GM19438 (cell line): ENCODE results near the gene PMIS2.
"Not testable (repeated sequence)": the region's sequence is repeated elsewhere in the genome, so short reads cannot be mapped to it uniquely, and the experiment has no call there.

Experiments used
- ATAC-seq: cut with Tn5 transposase; IDR thresholded peaks from one replicate; pipeline ENCODE4 v1.9.1; 2021; ENCODE audit warnings: low read depth; ENCODE audit not compliant: unreplicated experiment

The PMIS2 gene

DNA sequence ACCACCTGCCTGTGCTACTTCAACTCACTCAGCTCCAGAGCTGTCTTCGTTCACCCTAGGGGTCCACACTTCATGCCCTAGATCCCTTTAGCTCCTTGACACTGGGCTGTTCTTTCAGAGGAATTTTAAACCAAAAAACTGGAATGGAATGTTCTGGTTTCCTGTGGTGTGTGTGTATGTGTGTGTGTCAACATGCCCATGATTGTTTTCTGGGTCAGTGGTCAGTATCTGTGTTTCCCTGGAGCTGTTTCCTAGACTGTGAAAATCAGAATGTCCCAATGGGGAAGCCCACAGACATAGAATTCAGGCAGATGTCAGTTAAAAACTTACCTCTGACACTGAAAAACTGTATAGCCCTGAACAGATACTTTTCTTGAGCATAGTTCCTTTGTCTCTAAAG lies 1.3 kb downstream of the PMIS2 start:
- ATAC-seq: no peak

DNA sequence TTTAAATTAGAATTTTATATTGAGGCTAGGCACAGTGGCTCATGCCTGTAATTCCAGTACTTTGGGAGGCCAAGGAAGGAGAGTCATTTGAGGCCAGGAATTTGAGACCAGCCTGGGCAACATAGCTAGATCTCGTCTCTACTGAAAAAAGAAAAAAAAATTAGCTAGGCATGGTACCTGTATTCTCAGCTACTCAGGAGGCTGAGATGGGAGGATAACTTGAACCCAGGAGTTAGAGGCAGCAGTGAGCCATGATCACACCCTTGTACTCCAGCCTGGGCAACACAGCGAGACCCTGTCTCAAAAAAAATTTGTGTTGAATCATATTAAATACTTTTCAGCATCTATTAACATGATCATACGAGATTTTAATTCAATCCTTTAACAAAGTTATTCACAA lies 4.9 kb downstream of the PMIS2 start:
- ATAC-seq: no peak

DNA sequence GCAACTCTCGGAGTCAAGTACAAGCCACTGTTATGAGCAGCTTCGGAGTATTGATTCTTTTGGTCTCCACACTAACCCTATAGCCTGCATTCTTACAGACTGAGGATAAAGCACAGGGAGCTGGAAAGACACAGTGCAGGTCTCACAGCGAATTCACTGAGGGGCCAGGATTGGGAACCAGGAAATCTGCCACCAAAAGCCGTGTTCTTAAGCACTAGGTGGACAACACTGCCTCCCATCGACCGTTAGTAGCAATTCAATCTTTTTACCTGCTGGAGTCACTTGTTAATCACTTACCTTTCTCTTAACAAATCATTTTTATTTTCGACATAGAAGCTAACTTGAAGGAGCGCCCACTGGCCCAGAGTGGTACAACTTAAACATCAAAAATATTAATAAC lies 6.3 kb downstream of the PMIS2 start:
- ATAC-seq: no peak

DNA sequence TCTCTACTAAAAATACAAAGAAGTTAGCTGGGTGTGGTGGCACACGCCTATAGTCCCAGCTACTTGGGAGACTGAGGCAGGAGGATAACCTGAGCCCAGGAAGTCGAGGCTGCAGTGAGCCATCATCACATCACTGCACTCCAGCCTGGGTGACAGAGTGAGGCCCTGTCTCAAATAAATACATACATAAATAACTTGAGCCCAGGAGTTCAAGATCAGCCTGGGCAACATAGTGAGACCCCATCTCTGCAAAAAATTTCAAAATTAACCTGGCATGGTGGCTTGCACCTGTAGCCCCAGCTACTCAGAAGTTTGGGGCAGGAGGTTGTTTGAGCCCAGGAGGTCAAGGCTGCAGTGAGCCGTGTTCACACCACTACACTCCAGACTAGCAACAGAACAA lies 9.1 kb downstream of the PMIS2 start:
- ATAC-seq: not testable (repeated sequence)

DNA sequence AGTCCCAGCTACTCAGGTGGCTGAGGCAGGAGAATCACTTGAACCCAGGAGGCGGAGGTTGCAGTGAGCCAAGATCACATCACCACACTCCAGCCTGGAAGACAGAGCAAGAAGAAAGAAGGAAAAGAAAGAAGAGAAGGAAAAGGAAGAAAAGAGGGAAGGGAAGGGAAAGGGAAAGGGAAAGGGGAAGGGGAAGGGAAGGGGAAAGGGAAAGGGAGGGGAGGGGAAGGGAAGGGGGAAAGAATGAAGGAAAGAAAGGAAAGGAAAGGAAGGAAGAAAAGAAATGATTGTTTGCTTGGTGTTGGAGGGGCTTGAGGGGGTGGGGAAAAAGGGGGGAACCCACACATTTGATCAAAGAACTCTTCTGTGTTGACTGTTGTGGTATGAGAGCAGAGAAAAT lies 10.0 kb downstream of the PMIS2 start:
- ATAC-seq: no peak

DNA sequence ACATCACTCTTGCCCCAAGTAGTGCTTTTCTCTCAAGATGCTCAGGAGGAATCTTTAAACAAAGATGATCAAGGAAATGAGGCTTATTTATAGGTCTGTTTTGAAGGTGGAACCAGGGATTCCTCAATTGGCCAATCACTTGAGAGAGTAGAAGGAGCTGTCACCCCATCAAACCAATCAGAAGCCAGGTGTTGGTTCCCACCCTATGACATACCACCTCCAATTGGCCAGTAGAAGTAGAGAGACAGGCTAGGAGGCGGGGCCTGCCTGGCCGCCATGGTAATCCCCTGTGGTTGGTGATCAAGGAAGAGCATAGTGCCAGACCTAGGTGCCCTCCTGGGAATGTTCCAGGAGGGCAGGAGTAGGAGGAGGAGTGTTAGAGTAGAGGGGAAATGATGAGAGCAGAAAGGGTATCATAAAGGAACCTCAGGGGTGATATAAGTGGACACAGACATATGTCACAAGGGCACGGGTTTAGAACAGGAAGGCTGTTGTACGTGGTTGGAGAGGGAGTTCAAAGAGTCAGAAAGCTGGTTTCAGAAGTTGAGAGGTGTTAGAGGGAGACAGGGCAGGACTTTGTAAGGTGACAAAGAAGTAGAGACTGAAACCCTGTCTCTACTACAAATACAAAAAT lies 10.5 kb downstream of the PMIS2 start:
- no peak for ATAC-seq

DNA sequence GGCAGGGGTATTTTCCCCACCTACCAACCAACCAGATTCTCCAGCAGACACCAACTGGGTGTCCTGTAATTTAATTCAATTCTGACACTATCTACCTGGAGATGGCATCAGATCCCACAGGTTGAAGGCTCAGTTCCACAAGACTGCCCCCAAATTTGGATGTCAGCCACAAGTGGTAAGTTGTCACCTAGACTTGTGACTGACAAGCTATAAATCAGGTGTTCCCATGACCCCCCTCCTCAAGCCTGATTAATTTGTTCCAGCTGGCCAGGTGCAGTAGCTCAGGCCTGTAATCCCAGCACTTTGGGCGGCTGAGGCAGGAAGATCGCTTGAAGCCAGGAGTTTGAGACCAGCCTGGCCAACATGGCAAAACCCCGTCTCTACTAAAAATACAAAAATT lies 16.0 kb downstream of the PMIS2 start:
- no peak for ATAC-seq

DNA sequence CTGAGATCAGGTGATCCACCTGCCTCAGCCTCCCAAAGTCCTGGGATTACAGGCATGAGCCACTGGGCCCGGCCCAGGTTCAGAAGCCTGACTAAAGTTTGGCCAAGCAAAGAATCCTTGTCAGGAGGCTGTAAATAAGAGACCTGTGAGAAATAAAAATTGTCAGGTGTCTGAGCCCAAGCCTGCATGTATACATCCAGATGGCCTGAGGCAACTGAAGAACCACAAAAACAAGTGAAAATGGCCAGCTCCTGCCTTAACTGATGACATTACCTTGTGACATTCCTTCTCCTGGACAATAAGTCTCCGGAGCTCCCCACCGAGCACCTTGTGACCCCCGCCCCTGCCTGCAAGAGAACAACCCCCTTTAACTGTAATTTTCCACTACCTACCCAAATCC lies 18.5 kb downstream of the PMIS2 start:
- ATAC-seq: not testable (repeated sequence)

DNA sequence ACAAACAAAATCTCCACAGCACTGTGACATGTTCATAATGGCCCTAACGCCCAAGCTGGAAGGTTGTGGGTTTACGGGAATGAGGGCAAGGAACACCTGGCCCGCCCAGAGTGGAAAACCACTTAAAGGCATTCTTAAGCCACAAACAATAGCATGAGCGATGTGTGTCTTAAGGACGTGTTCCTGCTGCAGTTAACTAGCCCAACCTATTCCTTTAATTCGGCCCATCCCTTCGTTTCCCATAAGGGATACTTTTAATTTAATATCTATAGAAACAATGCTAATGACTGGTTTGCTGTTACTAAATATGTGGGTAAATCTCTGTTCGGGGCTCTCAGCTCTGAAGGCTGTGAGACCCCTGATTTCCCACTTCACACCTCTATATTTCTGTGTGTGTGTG lies 21.2 kb downstream of the PMIS2 start:
- ATAC-seq: not testable (repeated sequence)

DNA sequence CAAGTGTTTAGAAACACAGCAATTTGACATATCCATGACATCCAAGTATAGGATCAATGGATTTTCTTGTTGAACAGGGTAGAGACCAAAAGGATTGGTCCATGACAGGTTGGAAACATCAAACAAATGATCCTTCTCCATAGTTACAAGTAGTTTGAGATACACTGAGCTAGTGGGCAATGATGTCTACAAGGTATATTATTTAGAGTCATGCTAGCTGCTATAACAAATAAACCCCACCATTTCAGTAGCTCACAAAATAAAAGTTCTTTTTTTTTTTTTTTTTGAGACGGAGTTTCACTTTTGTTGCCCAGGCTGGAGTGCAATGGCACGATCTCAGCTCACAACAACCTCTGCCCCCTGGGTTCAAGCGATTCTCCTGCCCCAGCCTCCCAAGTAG lies 21.7 kb downstream of the PMIS2 start:
- no peak for ATAC-seq

DNA sequence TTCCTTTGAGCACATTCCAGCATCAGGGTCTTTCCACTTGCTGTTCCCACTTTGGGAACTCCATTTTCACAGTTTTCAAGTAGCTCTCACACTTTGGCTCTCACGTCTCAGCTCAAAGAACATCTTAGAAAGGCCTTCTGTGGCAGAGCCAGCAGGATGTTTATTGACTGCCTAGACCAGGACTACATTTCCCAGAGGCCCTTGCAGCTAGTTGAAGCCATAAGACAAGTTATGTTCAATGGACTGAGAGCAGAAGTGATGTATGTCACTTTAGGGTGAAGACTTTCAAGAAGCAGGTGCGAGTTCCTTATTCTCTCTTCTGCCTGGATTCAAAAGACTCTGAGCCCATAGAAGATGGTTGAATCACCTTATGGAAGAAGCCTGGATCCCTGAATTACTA lies 22.3 kb downstream of the PMIS2 start:
- ATAC-seq: no peak

DNA sequence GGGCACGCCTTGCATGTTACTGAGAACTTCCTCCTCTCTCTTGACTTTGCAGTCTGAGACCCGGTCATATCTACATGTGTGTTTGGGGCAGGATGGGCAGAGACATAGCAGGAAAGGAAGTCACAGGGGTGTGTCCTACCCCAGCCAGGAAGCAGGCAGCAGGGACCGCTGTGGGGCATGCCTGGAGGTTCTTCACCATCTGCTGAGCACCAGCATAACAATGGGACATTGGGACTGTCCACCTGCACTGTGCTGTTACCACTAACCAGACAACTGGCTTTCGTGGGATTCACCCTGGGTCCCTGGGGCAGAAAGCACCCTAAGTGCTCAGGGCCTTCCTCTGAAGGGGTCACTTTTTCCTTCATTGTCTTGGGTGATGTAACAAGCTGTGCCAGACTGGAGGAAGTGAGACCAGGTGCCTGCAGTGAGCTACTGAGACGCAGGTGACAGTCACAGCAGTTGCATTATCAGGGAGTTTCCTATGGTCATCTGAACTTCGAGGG lies 23.9 kb downstream of the PMIS2 start:
- no peak for ATAC-seq

DNA sequence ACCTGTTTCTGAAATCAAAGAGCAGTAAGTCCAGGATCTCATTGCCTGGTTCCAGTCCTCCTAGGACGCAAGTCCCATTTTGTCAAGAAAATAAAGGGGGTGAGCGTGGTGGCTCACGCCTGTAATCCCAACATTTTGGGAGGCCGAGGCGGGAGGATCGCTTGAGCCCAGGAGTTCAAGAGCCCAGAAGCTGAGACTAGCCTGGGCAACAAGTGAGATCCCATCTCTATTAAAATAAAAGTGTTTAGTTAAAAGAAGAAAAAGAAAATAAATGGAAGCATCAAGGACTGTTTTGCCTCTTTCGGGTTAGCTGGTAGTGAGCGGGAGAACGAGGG lies 26.2 kb downstream of the PMIS2 start:
- peak; percentile 5 for ATAC-seq

DNA sequence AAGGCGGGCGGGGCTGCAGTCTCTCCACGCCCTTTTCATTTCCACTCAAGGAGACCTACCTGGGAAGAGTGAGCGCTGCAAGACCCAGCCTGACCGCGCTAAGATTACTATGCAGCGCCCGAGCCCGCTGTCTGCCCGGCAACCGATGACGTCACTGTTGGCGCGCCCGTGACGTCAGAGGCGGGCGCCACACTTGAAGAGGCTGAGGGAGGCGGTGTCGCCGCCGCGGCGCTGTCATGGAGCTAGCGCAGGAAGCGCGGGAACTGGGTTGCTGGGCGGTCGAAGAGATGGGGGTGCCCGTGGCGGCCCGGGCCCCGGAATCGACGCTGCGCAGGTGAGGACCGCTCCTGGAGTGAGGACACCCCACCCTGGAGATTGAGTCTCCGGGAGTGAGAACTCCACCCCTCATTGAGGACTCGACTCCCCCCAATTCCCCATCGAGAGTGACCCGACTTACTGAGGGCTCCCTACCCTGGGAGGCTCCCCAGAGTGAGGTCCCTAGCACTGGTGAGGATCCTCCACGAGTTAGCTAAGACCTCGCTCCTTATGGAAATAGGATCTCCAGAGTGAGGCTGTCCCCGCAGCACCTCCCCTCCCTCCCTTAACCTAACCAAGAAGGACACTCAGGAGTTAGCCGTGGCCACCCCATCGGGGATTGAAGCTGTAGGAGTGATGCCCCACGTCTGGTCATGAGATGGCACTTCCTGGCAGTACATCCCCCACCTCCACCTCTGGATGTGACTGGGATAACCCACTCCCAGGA lies 26.8 kb downstream of the PMIS2 start, which contains the start of gene HAUS5:
TSS of gene HAUS5 (plus strand) at position 177 of the 763 bp plus-strand sequence. CDS start at position 237, 60 bp downstream.
- ATAC-seq: peak; percentile 64

DNA sequence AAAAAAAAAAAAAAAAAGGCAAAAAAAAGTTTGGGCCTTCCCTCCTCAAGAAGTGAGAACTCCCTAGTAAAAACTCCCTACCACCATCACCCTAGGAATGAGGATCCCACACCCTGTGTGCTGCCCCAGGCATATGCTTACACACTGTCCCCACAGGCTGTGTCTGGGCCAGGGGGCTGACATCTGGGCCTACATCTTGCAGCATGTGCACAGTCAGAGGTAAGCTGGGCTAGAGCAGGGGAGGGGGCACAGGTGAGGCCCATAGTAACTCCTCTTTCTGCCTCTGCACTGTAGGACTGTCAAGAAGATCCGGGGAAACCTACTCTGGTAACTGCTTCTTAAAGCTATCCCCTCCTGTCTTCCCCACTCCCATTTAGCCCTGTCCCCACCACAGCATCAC lies 27.6 kb downstream of the PMIS2 start:
- no peak for ATAC-seq

DNA sequence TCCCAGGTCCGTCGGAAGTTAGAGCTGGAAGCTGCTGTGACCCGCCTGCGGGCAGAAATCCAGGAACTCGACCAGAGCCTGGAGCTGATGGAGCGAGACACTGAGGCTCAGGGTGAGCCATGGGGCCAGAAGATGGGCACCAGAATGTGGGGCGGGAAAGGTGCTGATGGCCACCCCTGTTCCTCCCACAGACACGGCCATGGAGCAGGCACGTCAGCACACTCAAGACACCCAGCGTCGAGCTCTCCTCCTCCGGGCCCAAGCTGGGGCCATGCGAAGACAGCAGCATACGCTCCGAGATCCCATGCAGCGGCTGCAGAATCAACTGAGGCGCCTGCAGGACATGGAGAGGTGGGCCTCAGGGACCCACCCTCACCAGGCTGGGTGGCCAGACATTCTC lies 29.1 kb downstream of the PMIS2 start:
- ATAC-seq: no peak

DNA sequence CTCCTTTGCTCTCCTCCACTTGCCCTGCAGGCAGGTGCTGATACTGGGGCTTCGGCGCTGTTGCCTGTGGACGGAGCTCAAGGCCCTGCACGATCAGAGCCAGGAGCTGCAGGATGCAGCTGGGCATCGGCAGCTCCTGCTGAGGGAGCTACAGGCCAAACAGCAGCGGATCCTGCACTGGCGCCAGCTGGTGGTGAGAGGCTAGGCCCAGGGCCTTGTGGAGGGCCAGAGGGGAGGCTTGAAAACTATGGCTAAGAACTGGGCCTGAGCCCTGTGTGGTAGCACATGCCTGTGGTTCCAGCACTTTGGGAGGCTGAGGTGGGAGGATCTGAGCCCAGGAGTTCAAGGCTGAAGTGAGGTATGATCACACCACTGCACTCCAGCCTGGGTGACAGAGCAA lies 32.9 kb downstream of the PMIS2 start:
- no peak for ATAC-seq

DNA sequence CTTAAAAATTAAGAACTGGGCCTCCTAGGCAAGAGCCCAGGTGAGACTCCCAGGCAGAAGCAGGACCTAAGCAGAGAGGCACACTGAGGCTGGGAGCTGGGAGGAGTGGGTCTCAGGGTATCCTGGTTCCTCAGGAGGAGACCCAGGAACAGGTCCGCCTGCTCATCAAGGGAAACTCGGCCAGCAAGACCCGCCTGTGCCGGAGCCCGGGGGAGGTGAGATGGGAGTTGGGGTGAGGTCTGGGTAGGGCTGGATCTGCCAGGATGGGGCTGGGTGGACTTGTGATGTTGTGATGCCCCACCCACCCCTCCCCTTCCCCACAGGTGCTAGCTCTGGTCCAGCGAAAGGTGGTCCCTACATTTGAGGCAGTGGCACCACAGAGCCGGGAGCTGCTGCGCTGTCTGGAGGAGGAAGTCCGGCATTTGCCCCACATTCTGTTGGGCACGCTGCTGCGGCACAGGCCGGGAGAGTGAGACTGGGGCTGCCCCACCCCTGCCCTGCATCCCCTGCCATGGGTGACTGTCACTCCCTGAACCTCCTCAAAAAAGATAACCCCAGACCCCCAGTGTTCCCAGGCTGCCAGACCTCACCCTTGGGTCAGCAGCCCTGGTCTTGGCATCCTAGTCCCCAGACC lies 33.4 kb downstream of the PMIS2 start:
- ATAC-seq: no peak

DNA sequence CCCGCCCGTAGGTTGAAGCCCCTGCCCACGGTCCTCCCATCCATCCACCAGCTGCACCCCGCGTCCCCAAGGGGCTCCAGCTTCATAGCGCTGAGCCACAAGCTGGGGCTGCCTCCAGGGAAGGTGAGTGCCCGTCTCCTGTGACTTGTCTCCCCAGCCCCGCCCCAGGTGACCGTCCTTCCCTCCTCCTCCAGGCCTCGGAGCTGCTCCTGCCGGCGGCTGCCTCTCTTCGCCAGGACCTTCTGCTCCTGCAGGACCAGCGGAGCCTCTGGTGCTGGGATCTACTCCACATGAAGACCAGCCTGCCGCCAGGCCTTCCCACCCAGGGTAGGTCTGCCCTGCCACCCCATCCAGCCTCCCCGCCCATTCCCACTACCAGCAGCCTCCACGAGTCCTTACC lies 34.0 kb downstream of the PMIS2 start:
- ATAC-seq: no peak

DNA sequence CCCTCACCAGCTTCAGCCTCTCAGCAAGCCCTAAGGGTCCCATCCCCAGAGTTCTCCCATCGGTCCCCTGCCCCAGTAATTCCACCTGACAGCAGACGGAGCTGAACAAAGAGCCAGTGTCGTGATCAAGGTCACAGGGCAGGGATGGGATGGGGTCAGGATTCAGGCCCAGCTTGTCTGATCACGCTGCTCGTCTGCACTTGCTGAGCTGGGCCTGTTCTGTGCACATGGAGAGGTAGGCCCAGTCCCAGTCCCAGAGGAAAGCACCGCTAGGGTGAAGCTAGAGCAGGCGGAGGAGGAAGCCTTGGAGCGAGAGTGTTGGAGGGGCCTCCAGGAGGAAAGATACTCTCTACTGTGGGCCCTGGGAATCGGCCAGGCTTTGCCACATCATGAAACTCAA lies 35.7 kb downstream of the PMIS2 start:
- ATAC-seq: no peak

DNA sequence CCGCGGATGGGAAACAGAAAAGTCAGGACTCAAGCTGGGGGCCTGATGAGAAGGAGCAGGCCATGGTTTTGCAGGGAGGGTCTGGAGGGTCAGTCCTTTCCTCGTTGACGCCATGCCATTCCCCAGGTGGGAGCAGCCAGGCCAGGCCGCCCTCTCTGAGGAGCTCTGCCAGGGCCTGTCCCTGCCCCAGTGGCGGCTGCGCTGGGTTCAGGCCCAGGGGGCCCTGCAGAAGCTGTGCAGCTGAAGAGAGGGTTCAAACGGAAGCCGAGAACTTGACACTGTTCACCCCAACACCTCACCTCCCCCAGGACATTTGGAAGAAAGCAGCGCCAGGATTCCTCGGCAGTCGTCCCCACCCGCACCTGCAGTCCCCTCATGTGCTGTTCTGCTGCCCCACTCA lies 36.8 kb downstream of the PMIS2 start:
- no peak for ATAC-seq
